K562 (cell line): ENCODE results near the gene MFAP2. TPM values are rescaled to one million over a fixed set of nuclear protein-coding genes. Genes with fewer than 3 reads are reported as not detected.

Experiments
- CBFA2T3 ChIP-seq: fragments of 450-650 bp; IDR thresholded peaks from 2 replicates; pipeline ENCODE4 v1.6.1; 2017
- CREB3L1 ChIP-seq: fragments of 450-650 bp; IDR thresholded peaks from 2 replicates; pipeline ENCODE4 v1.6.1; 2014; ENCODE audit warnings: low read depth, mild to moderate bottlenecking, moderate library complexity, borderline replicate concordance
- HNRNPUL1 ChIP-seq: fragments of 200-400 bp; formaldehyde crosslinking; IDR thresholded peaks from 2 replicates; pipeline ENCODE4 v1.6.1; 2017; ENCODE audit warnings: low read length
- KHSRP ChIP-seq: fragments of 450-650 bp; IDR thresholded peaks from 2 replicates; pipeline ENCODE4 v1.6.1; 2017
- MCM3 ChIP-seq: fragments of 450-650 bp; IDR thresholded peaks from 2 replicates; pipeline ENCODE4 v1.6.1; 2016
- MTA1 ChIP-seq: fragments of 450-650 bp; IDR thresholded peaks from 2 replicates; pipeline ENCODE4 v1.6.1; 2017; ENCODE audit warnings: borderline replicate concordance
- NFIX ChIP-seq: fragments of 250-450 bp; sonication (Bioruptor Pico); IDR thresholded peaks from 2 replicates; pipeline ENCODE4 v1.4.0; 2020; ENCODE audit warnings: low read depth, mild to moderate bottlenecking, moderate library complexity
- NFXL1 ChIP-seq: fragments of 450-650 bp; formaldehyde crosslinking; IDR thresholded peaks from 2 replicates; pipeline ENCODE4 v1.4.0; 2021; ENCODE audit warnings: mild to moderate bottlenecking
- POLR2AphosphoS2 ChIP-seq: IDR thresholded peaks from 2 replicates; pipeline ENCODE4 v1.6.1; 2012; ENCODE audit warnings: low read length, improper control_type of control experiment
- RBBP5 ChIP-seq: fragments of 200-600 bp; sonication (generic); IDR thresholded peaks from 2 replicates; pipeline ENCODE4 v1.6.1; 2012; ENCODE audit warnings: borderline replicate concordance, mild to moderate bottlenecking, low read length, control low read depth, inconsistent platforms; ENCODE audit not compliant: insufficient read depth, poor library complexity, severe bottlenecking
- RBM15 ChIP-seq: fragments of 200-400 bp; formaldehyde crosslinking; IDR thresholded peaks from 2 replicates; pipeline ENCODE4 v1.6.1; 2018; ENCODE audit warnings: mild to moderate bottlenecking, low read length, moderate library complexity; ENCODE audit not compliant: insufficient read depth
- RBM39 ChIP-seq: fragments of 200-400 bp; formaldehyde crosslinking; optimal IDR thresholded peaks from 2 replicates; pipeline ENCODE3; 2018; ENCODE audit warnings: low read depth, low read length
- ZBTB1 ChIP-seq: sonication (generic); formaldehyde crosslinking; IDR thresholded peaks from 2 replicates; pipeline ENCODE4 v1.8.1; 2023; ENCODE audit warnings: missing genetic modification reagents, low read depth, mild to moderate bottlenecking, borderline replicate concordance
- ZMIZ1 ChIP-seq, 2 experiments: fragments of 150-350 bp in 1 of 2; IDR thresholded peaks; 2 replicates each; pipeline ENCODE4 v1.6.1; 2012 to 2016; ENCODE audit warnings: low read depth in 2 of 2, low read length in 2 of 2, mild to moderate bottlenecking in 1 of 2, moderate library complexity in 1 of 2
- ZNF41 ChIP-seq: fragments of 250-450 bp; sonication (Bioruptor Pico); conservative IDR thresholded peaks from 2 replicates; pipeline ENCODE4 v1.4.0; 2020; ENCODE audit warnings: mild to moderate bottlenecking
- ZNF431 ChIP-seq: sonication (generic); formaldehyde crosslinking; IDR thresholded peaks from 2 replicates; pipeline ENCODE4 v1.8.0; 2022; ENCODE audit warnings: mild to moderate bottlenecking, missing genetic modification reagents
- ZNF586 ChIP-seq: fragments of 450-650 bp; formaldehyde crosslinking; conservative IDR thresholded peaks from 2 replicates; pipeline ENCODE4 v1.4.0; 2020; ENCODE audit warnings: mild to moderate bottlenecking, moderate library complexity
- polyA plus RNA-seq, 8 experiments: library from polyadenylated mRNA; depleted of rRNA in 4 of 8; stranded (reverse) in 5 of 8; unstranded in 3 of 8; fragments of >200 nt; fragmentation: Nextera tagmentation in 2 of 8; fragmentation: Illumina TruSeq in 1 of 8; extraction: Ambion mirVana in 2 of 8; extraction: Trizol in 1 of 8; gene quantifications; 2 replicates each; pipeline versions ENCODE4 v1.2.1 to v1.2.3, GENCODE V29; 2011 to 2014; ENCODE audit warnings: inconsistent platforms in 1 of 8, missing spikeins in 1 of 8
- total RNA-seq, 7 experiments: library from RNA; depleted of rRNA in 6 of 7; stranded (reverse); fragments of >200 nt in 6 of 7; fragmentation: Illumina TruSeq in 2 of 7; extraction: Trizol in 2 of 7; gene quantifications; 2 replicates each; pipeline versions ENCODE4 v1.2.1 to v1.2.3, GENCODE V29; 2011 to 2021; ENCODE audit warnings: low replicate concordance in 1 of 7
- TF ChIP-seq, protein P1 (sequence below): fragments of 250-450 bp; sonication (Bioruptor Pico); IDR thresholded peaks from 2 replicates; pipeline ENCODE4 v1.8.0; 2022; ENCODE audit warnings: inconsistent platforms
- TF ChIP-seq, protein P2 (sequence below): fragments of 150-350 bp; conservative IDR thresholded peaks from 2 replicates; pipeline ENCODE4 v1.6.1; 2014; ENCODE audit warnings: low read length

MFAP2 gene
- total and polyA plus RNA-seq, 9 of the 15 experiments (the other 6 are each of a cell fraction or from before 2014, with no cell fraction given) = not detected

- TF ChIP-seq HNRNPUL1 (no peak), RBM15 (no peak), POLR2AphosphoS2 (no peak), RBBP5 (peak; percentile 35), MTA1 (no peak), ZNF431 (CRISPR knock-in tag) (no peak), KHSRP (no peak), CBFA2T3 (peak; percentile 80), RBM39 (no peak), ZNF41 (no peak), ZNF586 (CRISPR knock-in tag) (no peak), NFIX (CRISPR knock-in tag) (no peak), ZBTB1 (CRISPR knock-in tag) (peak; percentile 93; the same call in 1 of the 2 replicates), NFXL1 (CRISPR knock-in tag) (no peak), MCM3 (no peak), ZMIZ1 (IDR thresholded peaks at IDR 0.05; ENCODE audit: low read depth in 2 of 2, low read length in 2 of 2) (0 out of 4 replicates have a peak, but pooled peaks of 1 of the 2 experiments have one; percentile 42), CREB3L1 (no peak)
- TF ChIP-seq, protein P1, sequence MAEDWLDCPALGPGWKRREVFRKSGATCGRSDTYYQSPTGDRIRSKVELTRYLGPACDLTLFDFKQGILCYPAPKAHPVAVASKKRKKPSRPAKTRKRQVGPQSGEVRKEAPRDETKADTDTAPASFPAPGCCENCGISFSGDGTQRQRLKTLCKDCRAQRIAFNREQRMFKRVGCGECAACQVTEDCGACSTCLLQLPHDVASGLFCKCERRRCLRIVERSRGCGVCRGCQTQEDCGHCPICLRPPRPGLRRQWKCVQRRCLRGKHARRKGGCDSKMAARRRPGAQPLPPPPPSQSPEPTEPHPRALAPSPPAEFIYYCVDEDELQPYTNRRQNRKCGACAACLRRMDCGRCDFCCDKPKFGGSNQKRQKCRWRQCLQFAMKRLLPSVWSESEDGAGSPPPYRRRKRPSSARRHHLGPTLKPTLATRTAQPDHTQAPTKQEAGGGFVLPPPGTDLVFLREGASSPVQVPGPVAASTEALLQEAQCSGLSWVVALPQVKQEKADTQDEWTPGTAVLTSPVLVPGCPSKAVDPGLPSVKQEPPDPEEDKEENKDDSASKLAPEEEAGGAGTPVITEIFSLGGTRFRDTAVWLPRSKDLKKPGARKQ (CRISPR knock-in tag) = no peak
- TF ChIP-seq, protein P2, sequence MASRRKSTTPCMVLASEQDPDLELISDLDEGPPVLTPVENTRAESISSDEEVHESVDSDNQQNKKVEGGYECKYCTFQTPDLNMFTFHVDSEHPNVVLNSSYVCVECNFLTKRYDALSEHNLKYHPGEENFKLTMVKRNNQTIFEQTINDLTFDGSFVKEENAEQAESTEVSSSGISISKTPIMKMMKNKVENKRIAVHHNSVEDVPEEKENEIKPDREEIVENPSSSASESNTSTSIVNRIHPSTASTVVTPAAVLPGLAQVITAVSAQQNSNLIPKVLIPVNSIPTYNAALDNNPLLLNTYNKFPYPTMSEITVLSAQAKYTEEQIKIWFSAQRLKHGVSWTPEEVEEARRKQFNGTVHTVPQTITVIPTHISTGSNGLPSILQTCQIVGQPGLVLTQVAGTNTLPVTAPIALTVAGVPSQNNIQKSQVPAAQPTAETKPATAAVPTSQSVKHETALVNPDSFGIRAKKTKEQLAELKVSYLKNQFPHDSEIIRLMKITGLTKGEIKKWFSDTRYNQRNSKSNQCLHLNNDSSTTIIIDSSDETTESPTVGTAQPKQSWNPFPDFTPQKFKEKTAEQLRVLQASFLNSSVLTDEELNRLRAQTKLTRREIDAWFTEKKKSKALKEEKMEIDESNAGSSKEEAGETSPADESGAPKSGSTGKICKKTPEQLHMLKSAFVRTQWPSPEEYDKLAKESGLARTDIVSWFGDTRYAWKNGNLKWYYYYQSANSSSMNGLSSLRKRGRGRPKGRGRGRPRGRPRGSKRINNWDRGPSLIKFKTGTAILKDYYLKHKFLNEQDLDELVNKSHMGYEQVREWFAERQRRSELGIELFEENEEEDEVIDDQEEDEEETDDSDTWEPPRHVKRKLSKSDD = no peak
These were observed 33.3 kb upstream of the MFAP2 start (continued) for GRCh38 chr1:17013491-17014320.
